ENCODE results near the gene CCDC159.

The CCDC159 gene

DNA sequence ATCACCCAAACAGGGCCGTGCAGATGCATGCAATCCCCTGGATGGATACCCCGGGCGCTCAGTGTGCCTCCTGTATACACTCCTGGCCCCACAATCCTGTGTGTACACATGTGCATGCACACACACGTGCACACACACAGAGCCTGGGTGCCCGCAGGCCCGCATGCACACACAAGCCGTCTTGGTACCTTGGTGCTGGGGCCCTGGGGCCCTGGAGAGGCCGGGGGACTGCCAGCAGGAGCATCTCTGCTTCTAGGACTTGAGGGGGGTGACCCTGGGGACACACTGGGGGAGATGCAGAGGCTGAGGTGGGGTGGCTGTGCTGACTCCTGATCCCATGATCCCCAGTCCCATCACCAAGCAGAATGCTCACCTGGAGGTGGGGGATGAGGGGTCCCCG, 53.3 kb downstream of the CCDC159 start:
- DNase-seq, result no peak

GRCh38 chr19:11400798-11401197, 54.5 kb downstream of the CCDC159 start:
- DNase-seq, result no peak

GRCh38 chr19:11401808-11402543, 55.7 kb downstream of the CCDC159 start:
- no peak for DNase-seq

Measured in activated naive CD4-positive, alpha-beta T cell (primary cell).